Measurements from ENCODE around the gene FATE1.
"Not testable (repeated sequence)": the region's sequence is repeated elsewhere in the genome, so short reads cannot be mapped to it uniquely, and the experiment has no call there.

Gene FATE1

GRCh38 chrX:151688695-151689094, 27.1 kb upstream of the FATE1 start:
- H3K4me3 ChIP-seq (ENCODE audit: low read depth, low read length), result no peak overlapping the region
- DNase-seq (ENCODE audit: low read depth), result no peak
- no peak for TF ChIP-seq POLR2A (IDR thresholded peaks at IDR 0.05; ENCODE audit: extremely low read depth, insufficient read length)
- no peak for TF ChIP-seq MAX (IDR thresholded peaks at IDR 0.05; ENCODE audit: low read depth, low read length)
- no peak for TF ChIP-seq CTCF (IDR thresholded peaks at IDR 0.05; ENCODE audit: low read depth, low read length)
- TF ChIP-seq MYC (IDR thresholded peaks at IDR 0.05; ENCODE audit: low read depth, low read length), result no peak

GRCh38 chrX:151692825-151693224, 23.0 kb upstream of the FATE1 start:
- TF ChIP-seq MAX (IDR thresholded peaks at IDR 0.05; ENCODE audit: low read depth, low read length) (no peak), CTCF (IDR thresholded peaks at IDR 0.05; ENCODE audit: low read depth, low read length) (no peak), MYC (IDR thresholded peaks at IDR 0.05; ENCODE audit: low read depth, low read length) (no peak), POLR2A (IDR thresholded peaks at IDR 0.05; ENCODE audit: extremely low read depth, insufficient read length) (no peak)
- H3K4me3 ChIP-seq (ENCODE audit: low read depth, low read length), result no peak overlapping the region
- DNase-seq (ENCODE audit: low read depth), result no peak

GRCh38 chrX:151694121-151694520, 21.7 kb upstream of the FATE1 start:
- TF ChIP-seq POLR2A (IDR thresholded peaks at IDR 0.05; ENCODE audit: extremely low read depth, insufficient read length) (no peak), MYC (IDR thresholded peaks at IDR 0.05; ENCODE audit: low read depth, low read length) (no peak), MAX (IDR thresholded peaks at IDR 0.05; ENCODE audit: low read depth, low read length) (no peak), CTCF (IDR thresholded peaks at IDR 0.05; ENCODE audit: low read depth, low read length) (no peak)
- H3K4me3 ChIP-seq (ENCODE audit: low read depth, low read length), result no peak overlapping the region
- no peak for DNase-seq (ENCODE audit: low read depth)

- TF ChIP-seq MYC (IDR thresholded peaks at IDR 0.05; ENCODE audit: low read depth, low read length) (no peak), CTCF (IDR thresholded peaks at IDR 0.05; ENCODE audit: low read depth, low read length) (no peak), POLR2A (IDR thresholded peaks at IDR 0.05; ENCODE audit: extremely low read depth, insufficient read length) (no peak), MAX (IDR thresholded peaks at IDR 0.05; ENCODE audit: low read depth, low read length) (no peak)
- H3K4me3 ChIP-seq (ENCODE audit: low read depth, low read length), result no peak within 1 kb of the TSS
- DNase-seq (ENCODE audit: low read depth), result no peak
Measured at GRCh38 chrX:151694661-151695582, 20.9 kb upstream of the FATE1 start, which contains the start of gene PRRG3. Gene PRRG3 (plus strand): TSS chrX:151695458. CDS start chrX:151698815, 3,357 bp downstream.

GRCh38 chrX:151695583-151696340, 20.1 kb upstream of the FATE1 start:
- DNase-seq (ENCODE audit: low read depth), result no peak
- no peak for TF ChIP-seq MYC (IDR thresholded peaks at IDR 0.05; ENCODE audit: low read depth, low read length)
- TF ChIP-seq MAX (IDR thresholded peaks at IDR 0.05; ENCODE audit: low read depth, low read length), result no peak
- TF ChIP-seq POLR2A (IDR thresholded peaks at IDR 0.05; ENCODE audit: extremely low read depth, insufficient read length), result no peak
- TF ChIP-seq CTCF (IDR thresholded peaks at IDR 0.05; ENCODE audit: low read depth, low read length), result no peak
- H3K4me3 ChIP-seq (ENCODE audit: low read depth, low read length), result no peak overlapping the region

GRCh38 chrX:151697082-151697481, 18.8 kb upstream of the FATE1 start:
- DNase-seq (ENCODE audit: low read depth), result not testable (repeated sequence)

More at GRCh38 chrX:151697082-151697481, 18.8 kb upstream of the FATE1 start:
- not testable (repeated sequence) for H3K4me3 ChIP-seq (ENCODE audit: low read depth, low read length)

Data from NB4 (cell line).